ENCODE measurements around the gene CAMTA1. TPM values are rescaled to one million over a fixed set of nuclear protein-coding genes. Genes with fewer than 3 reads are reported as not detected.

Gene CAMTA1
- total RNA-seq, 2 experiments from 2014 or later: 43.9 to 73.3 TPM

DNA sequence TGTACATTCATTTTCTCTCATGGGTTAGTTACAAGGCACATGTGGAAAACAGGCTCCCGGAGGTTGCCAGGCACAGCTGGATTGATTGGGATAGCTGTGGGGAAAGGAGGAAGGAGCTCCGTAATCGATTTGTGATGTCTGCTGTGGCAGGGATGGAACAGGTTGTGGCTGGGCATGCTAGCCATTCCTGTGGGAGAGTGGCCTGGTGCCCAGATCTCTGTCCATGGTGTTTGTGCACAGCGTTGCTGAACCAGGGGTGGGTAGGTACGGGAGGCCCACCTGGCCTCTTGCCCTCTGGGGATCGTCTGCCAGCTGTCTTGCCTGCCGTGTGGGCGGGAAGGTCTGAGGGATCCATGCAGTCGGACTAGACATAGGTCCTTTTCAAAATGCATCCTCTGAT lies 683.0 kb downstream of the CAMTA1 start:
- Histone ChIP-seq H2AFZ (ENCODE audit: low read length) (no peak overlapping the region), H3K79me2 (ENCODE audit: insufficient read depth, low read depth, low read length) (no peaks in the 10 kb centered on the region), H3K9me2 (ENCODE audit: insufficient read depth, low read length) (no peaks in the 10 kb centered on the region), H3K4me1 (ENCODE audit: insufficient read depth, low read length, poor library complexity, severe bottlenecking) (no peaks in the 10 kb centered on the region), H3K9me3 (ENCODE audit: low read length) (no peaks in the 10 kb centered on the region), H4K20me1 (ENCODE audit: insufficient read depth, low read length) (no peaks in the 10 kb centered on the region), H3K4me3 (ENCODE audit: low read depth, low read length, poor library complexity, severe bottlenecking) (no peak overlapping the region), H3K27ac (ENCODE audit: low read depth, low read length, poor library complexity, severe bottlenecking) (no peak overlapping the region), H3K4me2 (ENCODE audit: low read length) (no peak overlapping the region), H3K36me3 (ENCODE audit: insufficient read depth, low read length) (no peaks in the 10 kb centered on the region)
- no TSS peak for BruUV-seq (replicated peaks)
- no peak for DNase-seq (ENCODE audit: low spot score)
- intact Hi-C loops (cut with micrococcal nuclease; ENCODE audit: unreplicated experiment): no loop called here
- ChIA-PET CTCF (ENCODE audit: unreplicated experiment) (no interaction called here), POLR2A (no interaction called here)
- TF ChIP-seq EZH2phosphoT487 (IDR thresholded peaks at IDR 0.05; ENCODE audit: borderline replicate concordance, low read depth, low read length): no peak
- TF ChIP-seq, protein P1, sequence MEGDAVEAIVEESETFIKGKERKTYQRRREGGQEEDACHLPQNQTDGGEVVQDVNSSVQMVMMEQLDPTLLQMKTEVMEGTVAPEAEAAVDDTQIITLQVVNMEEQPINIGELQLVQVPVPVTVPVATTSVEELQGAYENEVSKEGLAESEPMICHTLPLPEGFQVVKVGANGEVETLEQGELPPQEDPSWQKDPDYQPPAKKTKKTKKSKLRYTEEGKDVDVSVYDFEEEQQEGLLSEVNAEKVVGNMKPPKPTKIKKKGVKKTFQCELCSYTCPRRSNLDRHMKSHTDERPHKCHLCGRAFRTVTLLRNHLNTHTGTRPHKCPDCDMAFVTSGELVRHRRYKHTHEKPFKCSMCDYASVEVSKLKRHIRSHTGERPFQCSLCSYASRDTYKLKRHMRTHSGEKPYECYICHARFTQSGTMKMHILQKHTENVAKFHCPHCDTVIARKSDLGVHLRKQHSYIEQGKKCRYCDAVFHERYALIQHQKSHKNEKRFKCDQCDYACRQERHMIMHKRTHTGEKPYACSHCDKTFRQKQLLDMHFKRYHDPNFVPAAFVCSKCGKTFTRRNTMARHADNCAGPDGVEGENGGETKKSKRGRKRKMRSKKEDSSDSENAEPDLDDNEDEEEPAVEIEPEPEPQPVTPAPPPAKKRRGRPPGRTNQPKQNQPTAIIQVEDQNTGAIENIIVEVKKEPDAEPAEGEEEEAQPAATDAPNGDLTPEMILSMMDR (conservative IDR thresholded peaks at IDR 0.05; ENCODE audit: low read length): no peak

DNA sequence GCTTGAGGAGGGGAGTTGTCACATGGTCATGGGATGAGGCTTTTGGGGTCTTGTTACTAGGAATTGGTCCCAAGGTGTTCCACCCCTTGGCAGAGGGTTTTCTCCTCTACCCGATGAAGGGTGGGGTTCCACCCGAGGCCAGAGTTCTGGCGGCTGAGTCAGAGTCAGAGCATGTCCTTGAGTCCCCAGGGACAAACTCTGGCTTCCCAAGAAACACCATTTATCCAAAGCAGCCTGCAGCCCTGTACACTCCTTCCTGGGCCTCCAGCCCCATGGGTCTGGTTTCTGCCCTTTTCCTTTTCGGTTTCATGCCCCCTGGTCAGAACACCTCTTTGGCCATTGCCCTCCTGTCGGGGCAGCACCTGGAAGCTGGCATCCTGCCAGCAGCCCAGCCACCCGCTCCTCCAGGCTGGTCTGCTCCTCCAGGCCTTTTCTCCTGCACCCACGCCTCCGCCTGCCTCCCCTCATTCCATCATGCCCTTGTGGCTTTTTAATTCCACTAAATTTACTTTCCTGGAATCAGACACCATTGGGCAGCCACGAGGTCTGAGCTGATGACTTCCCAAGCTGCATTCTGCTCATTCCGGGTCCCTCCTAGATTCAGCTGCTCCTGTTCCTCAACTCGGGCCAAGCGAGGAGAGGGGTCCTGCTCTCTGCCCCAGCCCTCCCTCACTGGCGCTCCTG lies 684.1 kb downstream of the CAMTA1 start:
- Histone ChIP-seq H3K4me3 (ENCODE audit: low read depth, low read length, poor library complexity, severe bottlenecking) (no peak overlapping the region), H4K20me1 (ENCODE audit: insufficient read depth, low read length) (no peaks in the 10 kb centered on the region), H3K4me1 (ENCODE audit: insufficient read depth, low read length, poor library complexity, severe bottlenecking) (no peaks in the 10 kb centered on the region), H2AFZ (ENCODE audit: low read length) (no peak overlapping the region), H3K79me2 (ENCODE audit: insufficient read depth, low read depth, low read length) (no peaks in the 10 kb centered on the region), H3K27ac (ENCODE audit: low read depth, low read length, poor library complexity, severe bottlenecking) (no peak overlapping the region), H3K36me3 (ENCODE audit: insufficient read depth, low read length) (no peaks in the 10 kb centered on the region), H3K9me3 (ENCODE audit: low read length) (no peaks in the 10 kb centered on the region), H3K4me2 (ENCODE audit: low read length) (no peak overlapping the region), H3K9me2 (ENCODE audit: insufficient read depth, low read length) (no peaks in the 10 kb centered on the region)
- POLR2A ChIA-PET: no interaction called here
- CTCF ChIA-PET (ENCODE audit: unreplicated experiment): no interaction called here
- BruUV-seq (replicated peaks): no TSS peak
- intact Hi-C loops (cut with micrococcal nuclease; ENCODE audit: unreplicated experiment): no loop called here
- no peak for DNase-seq (ENCODE audit: low spot score)
- TF ChIP-seq, protein P1 (conservative IDR thresholded peaks at IDR 0.05; ENCODE audit: low read length): no peak
- TF ChIP-seq EZH2phosphoT487 (IDR thresholded peaks at IDR 0.05; ENCODE audit: borderline replicate concordance, low read depth, low read length): no peak

DNA sequence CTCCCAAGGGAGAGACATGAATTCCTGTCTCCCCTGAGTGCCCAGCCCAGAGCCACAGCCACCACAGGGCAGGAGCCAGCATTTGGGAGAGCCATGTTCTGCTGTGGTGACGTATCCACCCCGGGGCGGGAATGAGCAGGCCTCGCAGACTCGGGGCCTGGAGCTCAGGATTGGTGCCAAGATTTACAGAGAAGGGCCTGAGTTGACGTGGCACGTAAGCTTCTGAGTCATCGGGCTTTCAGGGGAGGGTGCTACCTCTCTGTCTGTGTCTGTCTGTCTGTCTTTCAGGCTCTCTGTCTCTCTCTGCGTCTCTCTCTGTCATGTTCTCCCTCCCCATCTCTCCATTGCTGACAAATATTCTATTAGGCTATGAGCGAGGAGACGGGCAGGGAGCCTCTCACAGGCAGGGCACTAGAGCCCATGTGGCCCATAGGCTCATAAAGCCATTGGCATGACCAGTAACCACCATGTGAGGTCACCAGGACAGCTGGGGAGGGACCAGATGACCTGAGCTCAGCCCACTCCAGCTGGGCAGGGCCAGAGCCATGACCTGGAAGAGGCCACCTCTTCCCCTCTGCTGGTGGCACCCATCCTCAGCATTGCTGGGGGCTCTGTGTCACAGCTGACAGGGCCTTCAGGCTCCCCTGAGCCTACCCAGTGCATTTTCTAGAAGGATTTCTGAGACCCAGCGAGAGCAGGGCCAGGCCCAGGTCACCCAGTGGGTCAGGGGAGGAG lies 685.8 kb downstream of the CAMTA1 start:
- H3K4me3 ChIP-seq (ENCODE audit: low read depth, low read length, poor library complexity, severe bottlenecking): no peak overlapping the region
- no peak overlapping the region for H3K27ac ChIP-seq (ENCODE audit: low read depth, low read length, poor library complexity, severe bottlenecking)
- DNase-seq (ENCODE audit: low spot score): no peak
- H4K20me1 ChIP-seq (ENCODE audit: insufficient read depth, low read length): no peaks in the 10 kb centered on the region
- no peaks in the 10 kb centered on the region for H3K9me3 ChIP-seq (ENCODE audit: low read length)
- ChIA-PET POLR2A (no interaction called here), CTCF (ENCODE audit: unreplicated experiment) (no interaction called here)
- no peaks in the 10 kb centered on the region for H3K4me1 ChIP-seq (ENCODE audit: insufficient read depth, low read length, poor library complexity, severe bottlenecking)
- no peak overlapping the region for H3K4me2 ChIP-seq (ENCODE audit: low read length)
- no peaks in the 10 kb centered on the region for H3K36me3 ChIP-seq (ENCODE audit: insufficient read depth, low read length)
- TF ChIP-seq, protein P1 (conservative IDR thresholded peaks at IDR 0.05; ENCODE audit: low read length): no peak
- no peak for TF ChIP-seq EZH2phosphoT487 (IDR thresholded peaks at IDR 0.05; ENCODE audit: borderline replicate concordance, low read depth, low read length)
- intact Hi-C loops (cut with micrococcal nuclease; ENCODE audit: unreplicated experiment): no loop called here
- H3K79me2 ChIP-seq (ENCODE audit: insufficient read depth, low read depth, low read length): no peaks in the 10 kb centered on the region
- no TSS peak for BruUV-seq (replicated peaks)
- no peak overlapping the region for H2AFZ ChIP-seq (ENCODE audit: low read length)
- H3K9me2 ChIP-seq (ENCODE audit: insufficient read depth, low read length): no peaks in the 10 kb centered on the region
